K562 (cell line): Measurements from ENCODE around the gene GRB10. TPM values are rescaled to one million over a fixed set of nuclear protein-coding genes. Genes with fewer than 3 reads are reported as not detected.

Source experiments
- HDAC6 ChIP-seq: IDR thresholded peaks from 2 replicates; pipeline ENCODE4 v1.6.1; 2012; ENCODE audit warnings: low read depth, mild to moderate bottlenecking, control low read depth, inconsistent platforms, low read length, moderate library complexity
- ZKSCAN1 ChIP-seq: fragments of 150-350 bp; IDR thresholded peaks from 2 replicates; pipeline ENCODE4 v1.6.1; 2016; ENCODE audit warnings: low read depth, low read length
- ZNF23 ChIP-seq: fragments of 250-450 bp; sonication (Bioruptor Pico); IDR thresholded peaks from 2 replicates; pipeline ENCODE4 v1.4.0; 2020; ENCODE audit warnings: mild to moderate bottlenecking
- ZNF778 ChIP-seq: fragments of 450-650 bp; formaldehyde crosslinking; IDR thresholded peaks from 2 replicates; pipeline ENCODE4 v1.4.0; 2020; ENCODE audit warnings: mild to moderate bottlenecking, moderate library complexity
- polyA plus RNA-seq, 8 experiments: library from polyadenylated mRNA; depleted of rRNA in 4 of 8; stranded (reverse) in 5 of 8; unstranded in 3 of 8; fragments of >200 nt; fragmentation: Nextera tagmentation in 2 of 8; fragmentation: Illumina TruSeq in 1 of 8; extraction: Ambion mirVana in 2 of 8; extraction: Trizol in 1 of 8; gene quantifications; 2 replicates each; pipeline versions ENCODE4 v1.2.1 to v1.2.3, GENCODE V29; 2011 to 2014; ENCODE audit warnings: inconsistent platforms in 1 of 8, missing spikeins in 1 of 8
- total RNA-seq, 7 experiments: library from RNA; depleted of rRNA in 6 of 7; stranded (reverse); fragments of >200 nt in 6 of 7; fragmentation: Illumina TruSeq in 2 of 7; extraction: Trizol in 2 of 7; gene quantifications; 2 replicates each; pipeline versions ENCODE4 v1.2.1 to v1.2.3, GENCODE V29; 2011 to 2021; ENCODE audit warnings: low replicate concordance in 1 of 7
- TF ChIP-seq, protein P1 (sequence below), 2 experiments: fragments of 450-650 bp; IDR thresholded peaks; 2 replicates each; pipeline ENCODE4 v1.6.1; 2016; ENCODE audit warnings: mild to moderate bottlenecking in 2 of 2, borderline replicate concordance in 1 of 2, low read depth in 1 of 2, moderate library complexity in 1 of 2

The GRB10 gene
- total and polyA plus RNA-seq, 9 of the 15 experiments (the other 6 are each of a cell fraction or from before 2014, with no cell fraction given), result 8.9 to 88.5 (median 40.7) TPM

DNA sequence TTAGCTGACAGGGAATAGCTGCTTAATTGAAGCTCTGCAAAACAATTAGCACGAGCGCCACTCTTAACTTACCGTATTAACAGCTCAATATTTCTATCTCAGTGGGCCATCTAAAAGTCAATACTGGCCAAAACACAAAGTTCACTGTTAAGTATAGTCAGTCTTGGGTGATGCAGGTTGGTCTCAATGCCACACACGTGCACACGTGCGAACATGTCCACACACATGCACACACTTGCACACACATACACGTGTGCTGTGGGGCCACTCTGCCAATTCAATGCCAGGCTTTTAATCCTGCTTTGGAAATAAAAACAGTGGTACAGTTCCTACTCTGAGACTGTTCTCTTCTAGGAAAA, 105.1 kb downstream of the GRB10 start (continued):
- TF ChIP-seq, protein P1, sequence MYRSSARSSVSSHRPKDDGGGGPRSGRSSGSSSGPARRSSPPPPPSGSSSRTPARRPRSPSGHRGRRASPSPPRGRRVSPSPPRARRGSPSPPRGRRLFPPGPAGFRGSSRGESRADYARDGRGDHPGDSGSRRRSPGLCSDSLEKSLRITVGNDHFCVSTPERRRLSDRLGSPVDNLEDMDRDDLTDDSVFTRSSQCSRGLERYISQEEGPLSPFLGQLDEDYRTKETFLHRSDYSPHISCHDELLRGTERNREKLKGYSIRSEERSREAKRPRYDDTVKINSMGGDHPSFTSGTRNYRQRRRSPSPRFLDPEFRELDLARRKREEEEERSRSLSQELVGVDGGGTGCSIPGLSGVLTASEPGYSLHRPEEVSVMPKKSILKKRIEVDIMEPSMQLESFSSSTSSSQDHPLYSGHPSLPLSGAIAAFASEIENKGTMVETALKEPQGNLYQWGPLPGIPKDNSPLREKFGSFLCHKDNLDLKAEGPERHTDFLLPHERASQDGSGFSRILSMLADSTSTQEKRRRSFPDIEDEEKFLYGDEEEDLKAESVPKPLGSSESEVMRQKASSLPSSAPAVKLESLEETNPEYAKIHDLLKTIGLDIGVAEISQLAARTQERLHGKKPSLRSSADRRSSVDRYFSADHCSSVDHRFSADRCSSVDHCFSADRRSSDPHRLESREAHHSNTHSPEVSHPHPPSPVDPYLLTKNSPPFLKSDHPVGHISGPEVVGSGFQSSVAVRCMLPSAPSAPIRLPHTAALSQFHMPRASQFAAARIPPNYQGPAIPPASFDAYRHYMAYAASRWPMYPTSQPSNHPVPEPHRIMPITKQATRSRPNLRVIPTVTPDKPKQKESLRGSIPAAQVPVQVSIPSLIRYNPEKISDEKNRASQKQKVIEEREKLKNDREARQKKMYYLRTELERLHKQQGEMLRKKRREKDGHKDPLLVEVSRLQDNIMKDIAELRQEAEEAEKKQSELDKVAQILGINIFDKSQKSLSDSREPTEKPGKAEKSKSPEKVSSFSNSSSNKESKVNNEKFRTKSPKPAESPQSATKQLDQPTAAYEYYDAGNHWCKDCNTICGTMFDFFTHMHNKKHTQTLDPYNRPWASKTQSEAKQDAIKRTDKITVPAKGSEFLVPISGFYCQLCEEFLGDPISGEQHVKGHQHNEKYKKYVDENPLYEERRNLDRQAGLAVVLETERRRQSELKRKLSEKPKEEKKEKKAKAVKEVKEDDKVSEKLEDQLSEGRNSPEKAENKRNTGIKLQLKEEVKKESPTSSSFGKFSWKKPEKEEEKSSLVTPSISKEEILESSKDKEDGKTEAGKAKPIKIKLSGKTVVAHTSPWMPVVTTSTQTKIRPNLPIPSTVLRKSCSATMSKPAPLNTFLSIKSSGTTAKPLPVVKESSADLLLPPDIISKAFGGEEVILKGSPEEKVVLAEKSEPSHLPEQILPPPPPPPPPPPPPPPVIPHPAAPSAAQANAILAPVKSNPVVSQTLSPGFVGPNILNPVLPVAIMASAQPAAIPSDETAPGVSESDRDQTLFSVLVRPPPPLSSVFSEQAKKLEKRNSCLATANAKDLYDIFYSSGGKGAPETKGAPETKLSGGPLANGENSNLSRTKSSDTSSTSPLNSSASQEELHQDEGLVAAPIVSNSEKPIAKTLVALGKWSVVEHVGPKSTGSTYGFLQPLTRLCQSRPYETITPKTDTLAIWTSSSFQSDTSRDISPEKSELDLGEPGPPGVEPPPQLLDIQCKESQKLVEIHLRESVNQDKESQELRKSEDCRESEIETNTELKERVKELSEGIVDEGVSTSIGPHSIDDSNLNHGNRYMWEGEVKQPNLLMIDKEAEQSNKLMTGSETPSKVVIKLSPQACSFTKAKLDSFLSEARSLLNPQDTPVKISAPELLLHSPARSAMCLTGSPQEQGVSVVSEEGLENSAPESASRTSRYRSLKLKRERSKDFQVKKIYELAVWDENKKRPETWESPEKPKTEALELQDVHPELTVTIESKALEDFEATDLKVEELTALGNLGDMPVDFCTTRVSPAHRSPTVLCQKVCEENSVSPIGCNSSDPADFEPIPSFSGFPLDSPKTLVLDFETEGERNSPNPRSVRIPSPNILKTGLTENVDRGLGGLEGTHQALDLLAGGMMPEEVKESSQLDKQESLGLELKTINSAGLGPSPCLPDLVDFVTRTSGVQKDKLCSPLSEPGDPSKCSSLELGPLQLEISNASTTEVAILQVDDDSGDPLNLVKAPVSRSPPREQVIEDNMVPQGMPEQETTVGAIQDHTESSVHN (IDR thresholded peaks at IDR 0.05; ENCODE audit: borderline replicate concordance in 1 of 2, low read depth in 1 of 2), result no peak
- TF ChIP-seq HDAC6 (no peak), ZKSCAN1 (no peak), ZNF778 (no peak), ZNF23 (CRISPR knock-in tag) (no peak)
